SH-SY5Y (cell line): ENCODE measurements around the gene RETN.

Experiments used
- GATA2 ChIP-seq: IDR thresholded peaks from 2 replicates; pipeline ENCODE4 v1.6.1; 2011; ENCODE audit warnings: mild to moderate bottlenecking, low read depth, low read length
- GATA3 ChIP-seq: IDR thresholded peaks from 2 replicates; pipeline ENCODE4 v1.6.1; 2011; ENCODE audit warnings: low read depth, mild to moderate bottlenecking, low read length, moderate library complexity

GRCh38 chr19:7622933-7623685 lies 45.7 kb upstream of the RETN start:
- TF ChIP-seq GATA3 (no peak), GATA2 (no peak)
